IMR-90 (cell line): Measurements from ENCODE around the gene PIN1. TPM values are rescaled to one million over a fixed set of nuclear protein-coding genes. Genes with fewer than 3 reads are reported as not detected.

Source experiments
- ATAC-seq: fragments of 200-7000 bp; cut with Tn5 transposase; 2 replicates; pipeline ENCODE4 v1.9.1; 2020; ENCODE audit warnings: low read depth, mild to moderate bottlenecking, moderate library complexity
- BruUV-seq: library from RNA; stranded (reverse); fragments of 400-500 nt; replicated peaks from 2 replicates; lab custom pipeline; 2021; lab: Mats Ljungman, UMichigan
- CTCF ChIA-PET: fragments of 300-600 bp; formaldehyde crosslinking; extraction: SDS; loops from one replicate; lab custom pipeline; 2021; ENCODE audit warnings: antibody characterized with exemption; lab: Yijun Ruan, JAX
- POLR2A ChIA-PET: fragments of 300-600 bp; sonication (Branson Sonifier 250); formaldehyde crosslinking; loops from one replicate; lab custom pipeline; 2022; ENCODE audit warnings: antibody characterized with exemption; ENCODE audit not compliant: unreplicated experiment; lab: Charles Lee
- DNase-seq: peaks from one replicate; pipeline ENCODE4 v3.0.0; 2013
- H2AFZ ChIP-seq: replicated peaks from 2 replicates; pipeline ENCODE3; 2013; ENCODE audit warnings: low read length, mild to moderate bottlenecking; ENCODE audit not compliant: poor library complexity
- H2AK5ac ChIP-seq: 2 replicates; pipeline ENCODE4 v1.6.1; 2013; ENCODE audit warnings: low read depth, low read length, inconsistent platforms
- H2AK9ac ChIP-seq: replicated peaks from 2 replicates; pipeline ENCODE3; 2013; ENCODE audit warnings: mild to moderate bottlenecking, low read depth, low read length, moderate library complexity; ENCODE audit not compliant: poor library complexity
- H2BK120ac ChIP-seq: 2 replicates; pipeline ENCODE4 v1.6.1; 2013; ENCODE audit warnings: low read depth, low read length, inconsistent platforms
- H2BK15ac ChIP-seq: 3 replicates; pipeline ENCODE4 v1.6.1; 2013; ENCODE audit warnings: low read depth, low read length, inconsistent platforms
- H2BK20ac ChIP-seq: 2 replicates; pipeline ENCODE4 v1.6.1; 2013; ENCODE audit warnings: low read depth, mild to moderate bottlenecking, inconsistent platforms, low read length, moderate library complexity
- H2BK5ac ChIP-seq: 2 replicates; pipeline ENCODE4 v1.6.1; 2013; ENCODE audit warnings: mild to moderate bottlenecking, low read depth, low read length, inconsistent platforms; ENCODE audit not compliant: poor library complexity, severe bottlenecking
- H3K14ac ChIP-seq: replicated peaks from 2 replicates; pipeline ENCODE4 v1.6.1; 2013; ENCODE audit warnings: low read depth, low read length, inconsistent platforms
- H3K18ac ChIP-seq: 2 replicates; pipeline ENCODE4 v1.6.1; 2013; ENCODE audit warnings: low read depth, low read length, control low read depth
- H3K23ac ChIP-seq: 2 replicates; pipeline ENCODE4 v1.6.1; 2013; ENCODE audit warnings: low read depth, low read length, inconsistent platforms
- H3K27ac ChIP-seq: 2 replicates; pipeline ENCODE4 v1.5.1; 2013; ENCODE audit warnings: mild to moderate bottlenecking, control low read depth, low read length; ENCODE audit not compliant: insufficient read depth
- H3K27me3 ChIP-seq: 2 replicates; pipeline ENCODE4 v1.6.1; 2013; ENCODE audit warnings: low read length; ENCODE audit not compliant: control insufficient read depth, insufficient read depth
- H3K36me3 ChIP-seq: 2 replicates; pipeline ENCODE4 v1.6.1; 2013; ENCODE audit warnings: low read length, mixed read lengths; ENCODE audit not compliant: control insufficient read depth, insufficient read depth
- H3K4ac ChIP-seq: 2 replicates; pipeline ENCODE4 v1.6.1; 2013; ENCODE audit warnings: low read depth, low read length, inconsistent platforms
- H3K4me1 ChIP-seq: 2 replicates; pipeline ENCODE4 v1.6.1; 2013; ENCODE audit warnings: low read length, mixed read lengths; ENCODE audit not compliant: control insufficient read depth, insufficient read depth
- H3K4me2 ChIP-seq: 2 replicates; pipeline ENCODE4 v1.6.1; 2013; ENCODE audit warnings: low read depth, mild to moderate bottlenecking, control low read depth, low read length, moderate library complexity
- H3K4me3 ChIP-seq: 2 replicates; pipeline ENCODE4 v1.5.1; 2013; ENCODE audit warnings: low read depth, mild to moderate bottlenecking, control low read depth, low read length, moderate library complexity; ENCODE audit not compliant: insufficient read depth
- H3K56ac ChIP-seq: 2 replicates; pipeline ENCODE4 v1.6.1; 2013; ENCODE audit warnings: low read length, inconsistent platforms; ENCODE audit not compliant: insufficient read depth; ENCODE audit errors: extremely low read depth
- H3K79me1 ChIP-seq, 2 experiments: 2 replicates each; pipeline ENCODE4 v1.6.1; 2013; ENCODE audit warnings: low read length in 2 of 2, inconsistent platforms in 1 of 2, low read depth in 1 of 2
- H3K9ac ChIP-seq: 2 replicates; pipeline ENCODE4 v1.6.1; 2013; ENCODE audit warnings: low read depth, low read length, control low read depth
- H3K9me1 ChIP-seq: 2 replicates; pipeline ENCODE4 v1.6.1; 2013; ENCODE audit warnings: low read length, inconsistent platforms; ENCODE audit not compliant: insufficient read depth
- H3K9me3 ChIP-seq: 2 replicates; pipeline ENCODE4 v1.6.1; 2013; ENCODE audit warnings: low read length; ENCODE audit not compliant: control insufficient read depth, insufficient read depth
- H4K20me1 ChIP-seq: 2 replicates; pipeline ENCODE4 v1.6.1; 2013; ENCODE audit warnings: low read length, inconsistent platforms; ENCODE audit not compliant: insufficient read depth
- H4K5ac ChIP-seq: 2 replicates; pipeline ENCODE4 v1.6.1; 2013; ENCODE audit warnings: mild to moderate bottlenecking, low read depth, low read length, control low read depth
- H4K8ac ChIP-seq, 2 experiments: 2 replicates each; pipeline ENCODE4 v1.6.1; 2013; ENCODE audit warnings: low read depth in 2 of 2, low read length in 2 of 2, control low read depth in 1 of 2, inconsistent platforms in 1 of 2
- H4K91ac ChIP-seq: 2 replicates; pipeline ENCODE4 v1.6.1; 2013; ENCODE audit warnings: low read depth, low read length, inconsistent platforms; ENCODE audit not compliant: insufficient read depth
- BHLHE40 ChIP-seq: fragments of 150-350 bp; IDR thresholded peaks from 2 replicates; pipeline ENCODE4 v1.6.1; 2016; ENCODE audit warnings: mild to moderate bottlenecking, low read depth, low read length
- CEBPB ChIP-seq: IDR thresholded peaks from 2 replicates; pipeline ENCODE4 v1.6.1; 2012; ENCODE audit warnings: low read depth, low read length, improper control_type of control experiment
- CHD1 ChIP-seq: IDR thresholded peaks from 2 replicates; pipeline ENCODE4 v1.6.1; 2012; ENCODE audit warnings: low read depth, low read length, improper control_type of control experiment
- FOS ChIP-seq: fragments of 150-350 bp; IDR thresholded peaks from 2 replicates; pipeline ENCODE4 v1.6.1; 2016; ENCODE audit warnings: low read depth, low read length
- MAFK ChIP-seq: IDR thresholded peaks from 2 replicates; pipeline ENCODE4 v1.6.1; 2012; ENCODE audit warnings: low read depth, low read length, improper control_type of control experiment
- MAZ ChIP-seq: IDR thresholded peaks from 2 replicates; pipeline ENCODE4 v1.6.1; 2012; ENCODE audit warnings: low read depth, mild to moderate bottlenecking, low read length, improper control_type of control experiment, moderate library complexity, borderline replicate concordance
- MXI1 ChIP-seq: IDR thresholded peaks from 2 replicates; pipeline ENCODE4 v1.6.1; 2012; ENCODE audit warnings: low read depth, mild to moderate bottlenecking, low read length, moderate library complexity, borderline replicate concordance
- NFE2L2 ChIP-seq: fragments of 150-350 bp; IDR thresholded peaks from 2 replicates; pipeline ENCODE4 v1.6.1; 2016; ENCODE audit warnings: low read depth, mild to moderate bottlenecking, low read length
- POLR2A ChIP-seq: IDR thresholded peaks from 2 replicates; pipeline ENCODE4 v1.6.1; 2012; ENCODE audit warnings: mild to moderate bottlenecking, low read depth, low read length
- RAD21 ChIP-seq: IDR thresholded peaks from 2 replicates; pipeline ENCODE4 v1.6.1; 2012; ENCODE audit warnings: low read length, improper control_type of control experiment
- RCOR1 ChIP-seq: IDR thresholded peaks from 2 replicates; pipeline ENCODE4 v1.6.1; 2012; ENCODE audit warnings: mild to moderate bottlenecking, low read length, improper control_type of control experiment; ENCODE audit not compliant: insufficient replicate concordance
- RFX5 ChIP-seq: IDR thresholded peaks from 2 replicates; pipeline ENCODE4 v1.8.0; 2012; ENCODE audit warnings: low read depth, mild to moderate bottlenecking, low read length, moderate library complexity
- SMC3 ChIP-seq: fragments of 150-350 bp; IDR thresholded peaks from 2 replicates; pipeline ENCODE4 v1.6.1; 2016; ENCODE audit warnings: low read depth, mild to moderate bottlenecking, antibody characterized with exemption, low read length, moderate library complexity
- WGBS, 2 experiments: methylation state at CpG; one replicate each; pipeline versions ENCODE4 v1.1.5 to v1.1.7; 2013; ENCODE audit warnings: missing lambda C conversion rate in 2 of 2; ENCODE audit not compliant: insufficient read length in 1 of 2; ENCODE audit errors: extremely low coverage in 2 of 2; 5-methylcytosine and 5-hydroxymethylcytosine counted together
- dilution Hi-C: fragments of 300-500 bp; cut with HindIII; formaldehyde crosslinking; loops from one replicate; pipeline ENCODE4 v1.14.3; 2018; ENCODE audit warnings: low sequenced_read_pairs; ENCODE audit not compliant: unreplicated experiment
- in situ Hi-C: fragments of 300-500 bp; cut with MboI; formaldehyde crosslinking; loops from 3 replicates; pipeline ENCODE4 v1.14.3; 2019; ENCODE audit warnings: low sequenced_read_pairs, inconsistent platforms, mixed read lengths
- intact Hi-C: fragments of 100-400 bp; cut with micrococcal nuclease; formaldehyde crosslinking; loops from 2 replicates; pipeline ENCODE4 v1.10.0; 2022
- polyA plus RNA-seq, 3 experiments: library from polyadenylated mRNA; depleted of rRNA; stranded (reverse); fragments of >200 nt; gene quantifications; 2 replicates each; pipeline ENCODE4 v1.2.3, GENCODE V29; 2012; ENCODE audit warnings: low replicate concordance in 1 of 3
- total RNA-seq: library from RNA; depleted of rRNA; stranded (reverse); fragments of >200 nt; gene quantifications from 2 replicates; pipeline ENCODE4 v1.2.3, GENCODE V29; 2012
- TF ChIP-seq, protein P1 (sequence below): fragments of 150-350 bp; IDR thresholded peaks from 2 replicates; pipeline ENCODE4 v1.6.1; 2016; ENCODE audit warnings: low read depth, mild to moderate bottlenecking, low read length, moderate library complexity, borderline replicate concordance
- TF ChIP-seq, protein P2 (sequence below): conservative IDR thresholded peaks from 2 replicates; pipeline ENCODE4 v1.5.1; 2012; ENCODE audit warnings: mild to moderate bottlenecking, low read depth, low read length, improper control_type of control experiment

Gene PIN1
- total and polyA plus RNA-seq, 2 of the 4 experiments (the other 2 are of a cell fraction): 76.0 to 105 TPM

DNA sequence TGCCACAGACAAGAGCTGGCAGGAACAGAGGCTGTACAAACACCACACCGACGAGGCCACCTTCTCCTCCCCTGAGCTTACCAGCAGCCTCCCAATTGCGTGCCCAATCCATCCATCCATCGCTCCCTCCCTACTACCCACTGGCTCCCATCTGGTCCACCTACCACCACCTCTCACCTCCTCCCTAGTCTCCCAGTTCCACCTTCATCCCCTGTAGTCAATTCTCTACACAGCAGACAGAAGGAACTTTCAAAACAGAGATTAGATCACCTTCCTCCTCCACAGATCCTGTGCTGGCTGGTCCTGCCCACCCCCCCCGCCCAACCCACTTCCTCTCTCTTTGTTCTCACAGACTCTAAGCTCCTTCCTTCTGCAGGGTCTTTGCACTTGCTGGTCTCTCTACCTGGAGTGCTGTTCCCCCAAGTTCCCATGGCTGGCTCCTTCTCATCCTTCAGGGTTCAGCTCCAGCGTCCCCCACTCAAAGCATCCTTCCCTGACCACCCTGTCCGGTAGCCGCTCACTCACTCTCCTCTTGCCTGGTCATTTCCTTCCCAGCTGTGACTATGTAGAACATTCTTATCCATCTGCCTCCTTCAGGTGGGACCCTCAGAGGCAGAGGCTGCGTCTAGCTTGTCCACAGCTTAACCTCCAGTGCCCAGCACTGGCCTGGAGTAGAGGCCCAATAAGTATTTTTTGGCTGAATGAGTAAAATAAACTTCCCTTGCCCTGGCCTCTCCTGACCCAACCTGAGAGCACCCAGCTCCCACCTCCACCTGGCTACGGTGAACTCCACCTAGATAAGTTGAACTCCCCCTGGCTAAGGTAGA lies 23.0 kb downstream of the PIN1 start:
- no peak overlapping the region for H3K14ac ChIP-seq
- ChIA-PET CTCF (no interaction called here), POLR2A (no interaction called here)
- no peak overlapping the region for H4K8ac ChIP-seq
- H4K5ac ChIP-seq: no peak overlapping the region
- no peak overlapping the region for H2AFZ ChIP-seq
- H4K20me1 ChIP-seq: no peaks in the 10 kb centered on the region
- DNase-seq (no peak), ATAC-seq (no peak)
- H3K79me1 ChIP-seq: no peaks in the 10 kb centered on the region
- intact Hi-C loops: no loop called here
- H3K27ac ChIP-seq: no peak overlapping the region
- no peaks in the 10 kb centered on the region for H3K9me3 ChIP-seq
- 0 out of 2 replicates have a peak, but pooled peaks cover 3% of the 10 kb centered on the region for H3K9me1 ChIP-seq
- H3K23ac ChIP-seq: no peak overlapping the region
- no peak overlapping the region for H3K18ac ChIP-seq
- H2BK5ac ChIP-seq: no peak overlapping the region
- H3K4me3 ChIP-seq: no peak overlapping the region
- no TSS peak for BruUV-seq
- dilution Hi-C loops: no loop called here
- 90% methylated on average over 5 of the region's 10 CpGs; no CpG with 5 or more reads in 1 of the 2 experiments for WGBS, 2 experiments
- H2AK5ac ChIP-seq: no peak overlapping the region
- H3K27me3 ChIP-seq: no peaks in the 10 kb centered on the region
- H3K4ac ChIP-seq: no peak overlapping the region
- peaks cover 5% of the 10 kb centered on the region; the same call in 1 of the 2 replicates for H3K36me3 ChIP-seq
- H3K4me2 ChIP-seq: no peak overlapping the region
- H3K56ac ChIP-seq: no peak overlapping the region
- no peak overlapping the region for H3K9ac ChIP-seq
- no peaks in the 10 kb centered on the region for H3K4me1 ChIP-seq
- no peak overlapping the region for H4K91ac ChIP-seq
- H2BK20ac ChIP-seq: no peak overlapping the region
- H2BK120ac ChIP-seq: no peak overlapping the region
- TF ChIP-seq CHD1 (no peak), FOS (no peak), CEBPB (no peak), MXI1 (no peak), MAZ (no peak), MAFK (no peak), POLR2A (no peak), RFX5 (no peak), SMC3 (no peak), BHLHE40 (no peak), RAD21 (no peak), NFE2L2 (no peak), RCOR1 (no peak)
- TF ChIP-seq, protein P1, sequence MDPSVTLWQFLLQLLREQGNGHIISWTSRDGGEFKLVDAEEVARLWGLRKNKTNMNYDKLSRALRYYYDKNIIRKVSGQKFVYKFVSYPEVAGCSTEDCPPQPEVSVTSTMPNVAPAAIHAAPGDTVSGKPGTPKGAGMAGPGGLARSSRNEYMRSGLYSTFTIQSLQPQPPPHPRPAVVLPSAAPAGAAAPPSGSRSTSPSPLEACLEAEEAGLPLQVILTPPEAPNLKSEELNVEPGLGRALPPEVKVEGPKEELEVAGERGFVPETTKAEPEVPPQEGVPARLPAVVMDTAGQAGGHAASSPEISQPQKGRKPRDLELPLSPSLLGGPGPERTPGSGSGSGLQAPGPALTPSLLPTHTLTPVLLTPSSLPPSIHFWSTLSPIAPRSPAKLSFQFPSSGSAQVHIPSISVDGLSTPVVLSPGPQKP: no peak
- TF ChIP-seq, protein P2, sequence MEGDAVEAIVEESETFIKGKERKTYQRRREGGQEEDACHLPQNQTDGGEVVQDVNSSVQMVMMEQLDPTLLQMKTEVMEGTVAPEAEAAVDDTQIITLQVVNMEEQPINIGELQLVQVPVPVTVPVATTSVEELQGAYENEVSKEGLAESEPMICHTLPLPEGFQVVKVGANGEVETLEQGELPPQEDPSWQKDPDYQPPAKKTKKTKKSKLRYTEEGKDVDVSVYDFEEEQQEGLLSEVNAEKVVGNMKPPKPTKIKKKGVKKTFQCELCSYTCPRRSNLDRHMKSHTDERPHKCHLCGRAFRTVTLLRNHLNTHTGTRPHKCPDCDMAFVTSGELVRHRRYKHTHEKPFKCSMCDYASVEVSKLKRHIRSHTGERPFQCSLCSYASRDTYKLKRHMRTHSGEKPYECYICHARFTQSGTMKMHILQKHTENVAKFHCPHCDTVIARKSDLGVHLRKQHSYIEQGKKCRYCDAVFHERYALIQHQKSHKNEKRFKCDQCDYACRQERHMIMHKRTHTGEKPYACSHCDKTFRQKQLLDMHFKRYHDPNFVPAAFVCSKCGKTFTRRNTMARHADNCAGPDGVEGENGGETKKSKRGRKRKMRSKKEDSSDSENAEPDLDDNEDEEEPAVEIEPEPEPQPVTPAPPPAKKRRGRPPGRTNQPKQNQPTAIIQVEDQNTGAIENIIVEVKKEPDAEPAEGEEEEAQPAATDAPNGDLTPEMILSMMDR: no peak
- H2BK15ac ChIP-seq: no peak overlapping the region
- H2AK9ac ChIP-seq: no peak overlapping the region
- in situ Hi-C loops: no loop called here
